ENCODE results near the gene RSPH3. TPM values are rescaled to one million over a fixed set of nuclear protein-coding genes. Genes with fewer than 3 reads are reported as not detected.
A peak's percentile ranks its signal among the peaks of the same experiment; 100 is the strongest.

The RSPH3 gene
- total RNA-seq, 1 experiment from 2014 or later: 24.7 TPM

- Histone ChIP-seq H3K4me2 (ENCODE audit: low read length) (peak overlapping the region; percentile 92), H3K36me3 (ENCODE audit: control insufficient read depth in 1 of 2, insufficient read depth in 2 of 2, low read length in 2 of 2) (peaks cover 0 to 17% of the 10 kb centered on the region in 2 experiments; a peak in 1 of 4 replicates), H3K79me2 (ENCODE audit: insufficient read depth, low read length) (peaks cover 79% of the 10 kb centered on the region), H3K9ac (ENCODE audit: low read length) (peak overlapping the region; percentile 89), H3K27me3 (ENCODE audit: insufficient read depth, low read length) (no peaks in the 10 kb centered on the region), H3K4me1 (ENCODE audit: control insufficient read depth in 1 of 2, insufficient read depth in 2 of 2, low read length in 2 of 2) (peaks cover 37 to 71% of the 10 kb centered on the region in 2 experiments), H4K20me1 (ENCODE audit: insufficient read depth) (no peaks in the 10 kb centered on the region), H3K27ac (ENCODE audit: low read depth, low read length) (peak overlapping the region; percentile 85), H3K9me3 (ENCODE audit: control insufficient read depth in 1 of 2, insufficient read depth in 1 of 2, low read depth in 1 of 2, low read length in 2 of 2) (no peaks in the 10 kb centered on the region), H3K4me3 (replicated peaks in 1 of 2; ENCODE audit: low read depth in 1 of 2, low read length in 2 of 2) (peak overlapping the region; percentile 88 to 92), H3K9me2 (ENCODE audit: insufficient read depth) (no peaks in the 10 kb centered on the region), H2AFZ (ENCODE audit: low read depth, low read length, poor library complexity, severe bottlenecking) (no peak overlapping the region)
- peak; percentile 24 for ATAC-seq
- POLR2A ChIA-PET: interaction anchor here (0.7 to 2.3 kb wide), 6 partner anchors 130 to 748 kb away, joined by 3 to 18 read pairs (median 3); no protein-coding TSS in a partner anchor
- CTCF ChIA-PET: interaction anchor here (0.7 to 1.4 kb wide), 4 partner anchors 10 to 778 kb away, joined by 3 to 4 read pairs (median 4); no protein-coding TSS in a partner anchor
- DNase-seq (ENCODE audit: low read depth, low spot score): no peak
- RAD21 ChIA-PET (ENCODE audit: low non-redundant PET in 1 of 2, low total read pairs in 2 of 2, uncharacterized antibody in 2 of 2, unreplicated experiment in 2 of 2): interaction anchor here in 1 of 2 experiments (1.1 kb wide), 1 partner anchor 180 kb away, joined by 3 read pairs; the partner anchor contains the start of gene EZR
- TF ChIP-seq SRF (IDR thresholded peaks at IDR 0.05; ENCODE audit: low read depth) (no peak), TCF7L2 (IDR thresholded peaks at IDR 0.05; ENCODE audit: borderline replicate concordance, extremely low read depth, insufficient read depth, insufficient read length) (no peak), SP1 (IDR thresholded peaks at IDR 0.05; ENCODE audit: low read depth) (no peak), FOSL1 (IDR thresholded peaks at IDR 0.05; ENCODE audit: low read depth) (no peak)
- intact Hi-C loops (cut with micrococcal nuclease): loop anchor here (5.0 to 10.0 kb wide), 2 partner anchors 147 to 354 kb away; partner anchors contain the start of gene DYNLT1
- TSS peak; percentile 72 for BruUV-seq (replicated peaks)
Measured at GRCh38 chr6:158999154-158999665, 792 bp downstream of the RSPH3 start.

- H2AFZ ChIP-seq (ENCODE audit: low read depth, low read length, poor library complexity, severe bottlenecking): no peak overlapping the region
- no peak for ATAC-seq
- no peaks in the 10 kb centered on the region for H3K9me2 ChIP-seq (ENCODE audit: insufficient read depth)
- H3K9me3 ChIP-seq (ENCODE audit: control insufficient read depth in 1 of 2, insufficient read depth in 1 of 2, low read depth in 1 of 2, low read length in 2 of 2): no peaks in the 10 kb centered on the region
- no peak for DNase-seq (ENCODE audit: low read depth, low spot score)
- peaks cover 76% of the 10 kb centered on the region for H3K79me2 ChIP-seq (ENCODE audit: insufficient read depth, low read length)
- H3K27ac ChIP-seq (ENCODE audit: low read depth, low read length): no peak overlapping the region
- intact Hi-C loops (cut with micrococcal nuclease): loop anchor here (5.0 to 10.0 kb wide), 2 partner anchors 145 to 352 kb away; partner anchors contain the start of gene DYNLT1
- peaks cover 0 to 38% of the 10 kb centered on the region in 2 experiments; a peak in 2 of 4 replicates for H3K36me3 ChIP-seq (ENCODE audit: control insufficient read depth in 1 of 2, insufficient read depth in 2 of 2, low read length in 2 of 2)
- H3K4me1 ChIP-seq (ENCODE audit: control insufficient read depth in 1 of 2, insufficient read depth in 2 of 2, low read length in 2 of 2): peaks cover 19 to 52% of the 10 kb centered on the region in 2 experiments
- no peaks in the 10 kb centered on the region for H4K20me1 ChIP-seq (ENCODE audit: insufficient read depth)
- H3K27me3 ChIP-seq (ENCODE audit: insufficient read depth, low read length): no peaks in the 10 kb centered on the region
- ChIA-PET RAD21 (ENCODE audit: low non-redundant PET in 1 of 2, low total read pairs in 2 of 2, uncharacterized antibody in 2 of 2, unreplicated experiment in 2 of 2) (no interaction called here), CTCF (no interaction called here), POLR2A (no interaction called here)
- no peak for TF ChIP-seq TCF7L2 (IDR thresholded peaks at IDR 0.05; ENCODE audit: borderline replicate concordance, extremely low read depth, insufficient read depth, insufficient read length)
- no peak for TF ChIP-seq ZFX (IDR thresholded peaks at IDR 0.05)
- no peak for TF ChIP-seq YY1 (IDR thresholded peaks at IDR 0.05; ENCODE audit: extremely low read depth, insufficient replicate concordance, low read depth, low read length)
- TF ChIP-seq SP1 (IDR thresholded peaks at IDR 0.05; ENCODE audit: low read depth): no peak
- no peak for TF ChIP-seq SRF (IDR thresholded peaks at IDR 0.05; ENCODE audit: low read depth)
- no peak for TF ChIP-seq CBX3 (IDR thresholded peaks at IDR 0.05; ENCODE audit: low read depth)
- no peak for TF ChIP-seq ZBTB33 (IDR thresholded peaks at IDR 0.05; ENCODE audit: extremely low read depth, insufficient replicate concordance, low read length)
- TF ChIP-seq CTCF (IDR thresholded peaks at IDR 0.05 in 2 of 3, conservative IDR thresholded peaks at IDR 0.05 in 1 of 3; ENCODE audit: borderline replicate concordance in 1 of 3, insufficient read depth in 1 of 3, low read depth in 2 of 3, low read length in 2 of 3): no peak
- no peak for TF ChIP-seq POLR2AphosphoS5 (IDR thresholded peaks at IDR 0.05; ENCODE audit: low read depth, low read length)
- no peak for TF ChIP-seq CEBPB (IDR thresholded peaks at IDR 0.05; ENCODE audit: low read depth)
- TF ChIP-seq FOSL1 (IDR thresholded peaks at IDR 0.05; ENCODE audit: low read depth): no peak
- no peak for TF ChIP-seq EZH2 (IDR thresholded peaks at IDR 0.05)
- no peak for TF ChIP-seq ELF1 (IDR thresholded peaks at IDR 0.05; ENCODE audit: borderline replicate concordance, low read depth)
- TF ChIP-seq POLR2A (IDR thresholded peaks at IDR 0.05; ENCODE audit: borderline replicate concordance, extremely low read depth, insufficient read depth, insufficient read length): no peak
- TF ChIP-seq MAX (IDR thresholded peaks at IDR 0.05): no peak
- BruUV-seq (replicated peaks): no TSS peak
- H3K9ac ChIP-seq (ENCODE audit: low read length): no peak overlapping the region
- no peak overlapping the region for H3K4me3 ChIP-seq (replicated peaks in 1 of 2; ENCODE audit: low read depth in 1 of 2, low read length in 2 of 2)
- 0 out of 2 replicates have a peak overlapping the region, but pooled peaks have one; percentile 92 for H3K4me2 ChIP-seq (ENCODE audit: low read length)
Measured at GRCh38 chr6:158996856-158997255, 3.1 kb downstream of the RSPH3 start.

Data from HCT116 (cell line).